T-helper 2 cell treated with Interferon-gamma antibody and Interleukin-4, amounts not matched to agents 100 ng/mL and 5 ng/mL, for 36 hours (primary cell): ENCODE results near the gene TNRC6C. TPM values are rescaled to one million over a fixed set of nuclear protein-coding genes. Genes with fewer than 3 reads are reported as not detected.
"Not testable (repeated sequence)": the region's sequence is repeated elsewhere in the genome, so short reads cannot be mapped to it uniquely, and the experiment has no call there.

Source experiments
- intact Hi-C: fragments of 100-400 bp; cut with micrococcal nuclease; formaldehyde crosslinking; loops from one replicate; pipeline ENCODE4 v1.15.1; 2023
- total RNA-seq: library from RNA; stranded (reverse); gene quantifications from 2 replicates; pipeline ENCODE4 v1.2.3, GENCODE V29; 2022

The TNRC6C gene
- total RNA-seq, 1 donor from 2014 or later, result 38.8 TPM

- intact Hi-C loops, result no loop called here
These were observed 152.0 kb downstream of the TNRC6C start for GRCh38 chr17:78110363-78111015.

DNA sequence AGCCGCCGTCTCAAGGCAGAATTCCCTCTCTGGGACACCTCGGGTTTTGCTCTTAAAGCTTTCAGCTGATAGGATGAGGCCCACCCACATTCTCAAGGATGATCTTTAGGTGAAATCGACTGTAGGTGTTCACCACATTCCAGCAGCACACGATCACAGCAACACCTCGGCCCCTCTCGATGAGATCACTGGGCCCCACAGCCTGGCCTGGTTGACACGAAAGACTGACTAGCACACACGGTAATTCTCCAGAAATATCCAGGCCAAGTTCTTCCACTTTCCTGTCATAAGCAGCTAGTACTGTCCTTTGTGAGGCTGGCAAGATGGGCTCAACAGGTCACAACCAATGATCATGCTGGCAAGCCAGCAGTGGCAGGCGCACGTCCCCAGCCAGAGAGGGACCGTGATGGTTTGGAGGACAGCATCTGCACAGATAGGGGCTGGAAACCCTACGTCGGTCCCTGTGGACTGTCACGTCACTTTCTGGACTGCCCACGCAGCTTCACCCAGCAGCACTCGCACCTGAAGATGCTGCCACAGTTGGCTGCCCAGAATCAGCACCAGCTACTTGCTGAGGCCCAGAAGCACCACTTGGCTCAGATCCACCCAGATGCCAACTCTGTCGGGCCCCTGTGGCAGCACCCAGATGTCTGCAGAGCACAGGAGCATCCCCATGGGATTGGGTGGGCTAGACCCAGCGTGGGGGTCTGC lies 152.7 kb downstream of the TNRC6C start:
- intact Hi-C loops, result no loop called here

DNA sequence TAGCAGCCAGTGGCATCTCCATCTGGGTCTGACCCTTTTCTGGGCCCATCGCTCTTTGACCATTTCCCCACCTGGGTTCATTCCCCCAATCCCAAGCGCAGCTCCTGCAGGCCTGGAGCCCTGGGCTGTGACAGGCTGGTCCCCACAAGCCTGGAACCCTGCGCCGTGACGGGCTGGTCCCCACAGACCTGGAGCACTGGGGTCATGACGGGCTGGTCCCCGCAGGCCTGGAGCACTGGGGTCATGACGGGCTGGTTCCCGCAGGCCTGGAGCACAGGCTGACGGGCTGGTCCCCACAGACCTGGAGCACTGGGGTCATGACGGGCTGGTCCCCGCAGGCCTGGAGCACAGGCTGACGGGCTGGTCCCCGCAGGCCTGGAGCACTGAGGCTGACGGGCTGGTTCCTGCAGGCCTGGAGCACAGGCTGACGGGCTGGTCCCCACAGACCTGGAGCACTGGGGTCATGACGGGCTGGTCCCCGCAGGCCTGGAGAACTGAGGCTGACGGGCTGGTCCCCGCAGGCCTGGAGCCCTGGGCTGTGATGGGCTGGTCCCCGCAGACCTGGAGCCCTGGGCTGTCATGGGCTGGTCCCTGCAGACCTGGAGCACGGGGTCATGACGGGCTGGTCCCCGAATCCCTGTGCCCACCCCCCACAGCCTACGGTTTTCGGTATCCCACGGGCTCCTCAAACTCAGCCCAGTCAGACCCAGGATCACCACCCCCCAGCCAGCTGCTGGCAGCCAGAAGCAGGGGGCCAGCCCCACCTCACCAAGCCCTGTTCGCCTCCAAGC lies 153.4 kb downstream of the TNRC6C start:
- intact Hi-C loops, result loop anchor here (1.0 kb wide), 2 partner anchors 22 to 64 kb away; no protein-coding TSS in a partner anchor

- intact Hi-C loops, result loop anchor here (1.0 kb wide), 2 partner anchors 22 to 64 kb away; no protein-coding TSS in a partner anchor
These were observed 154.3 kb downstream of the TNRC6C start for GRCh38 chr17:78112518-78113471.

- intact Hi-C loops, result no loop called here
These were observed 155.6 kb downstream of the TNRC6C start for GRCh38 chr17:78113804-78114785.

- intact Hi-C loops, result no loop called here
These were observed 156.6 kb downstream of the TNRC6C start for GRCh38 chr17:78114831-78115723.

DNA sequence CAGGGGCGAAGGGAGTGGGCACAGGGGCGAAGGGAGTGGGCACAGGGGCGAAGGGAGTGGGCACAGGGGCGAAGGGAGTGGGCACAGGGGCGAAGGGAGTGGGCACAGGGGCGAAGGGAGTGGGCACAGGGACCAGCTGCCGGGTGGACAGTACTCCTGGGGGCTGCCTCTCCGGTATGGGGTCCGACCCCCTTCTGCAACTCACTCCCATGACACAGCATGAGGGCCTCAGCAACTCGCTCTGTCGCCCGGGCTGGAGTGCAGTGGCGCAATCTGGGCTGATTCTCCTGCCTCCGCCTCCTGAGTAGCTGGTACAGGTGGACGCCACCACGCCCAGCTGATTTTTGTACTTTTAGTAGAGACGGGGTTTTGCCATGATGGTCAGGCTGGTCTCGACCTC lies 157.3 kb downstream of the TNRC6C start:
- intact Hi-C loops, result not testable (repeated sequence)

DNA sequence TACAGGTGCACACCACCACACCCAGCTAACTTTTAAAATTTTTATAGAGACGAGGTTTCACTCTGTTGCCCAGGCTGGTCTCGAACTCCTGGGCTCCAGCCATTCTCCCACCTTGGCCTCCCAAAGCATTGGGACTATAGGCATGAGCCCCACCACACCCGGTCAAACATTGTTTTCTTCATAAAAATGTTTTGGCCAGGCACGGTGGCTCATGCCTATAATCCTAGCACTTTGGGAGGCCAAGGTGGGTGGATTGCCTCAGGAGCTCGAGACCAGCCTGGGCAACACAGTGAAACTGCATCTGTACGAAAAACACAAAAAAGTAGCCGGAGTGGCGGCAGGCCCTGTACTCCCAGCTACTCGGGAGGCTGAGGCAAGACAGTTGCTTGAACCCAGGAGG lies 157.9 kb downstream of the TNRC6C start:
- intact Hi-C loops, result no loop called here

DNA sequence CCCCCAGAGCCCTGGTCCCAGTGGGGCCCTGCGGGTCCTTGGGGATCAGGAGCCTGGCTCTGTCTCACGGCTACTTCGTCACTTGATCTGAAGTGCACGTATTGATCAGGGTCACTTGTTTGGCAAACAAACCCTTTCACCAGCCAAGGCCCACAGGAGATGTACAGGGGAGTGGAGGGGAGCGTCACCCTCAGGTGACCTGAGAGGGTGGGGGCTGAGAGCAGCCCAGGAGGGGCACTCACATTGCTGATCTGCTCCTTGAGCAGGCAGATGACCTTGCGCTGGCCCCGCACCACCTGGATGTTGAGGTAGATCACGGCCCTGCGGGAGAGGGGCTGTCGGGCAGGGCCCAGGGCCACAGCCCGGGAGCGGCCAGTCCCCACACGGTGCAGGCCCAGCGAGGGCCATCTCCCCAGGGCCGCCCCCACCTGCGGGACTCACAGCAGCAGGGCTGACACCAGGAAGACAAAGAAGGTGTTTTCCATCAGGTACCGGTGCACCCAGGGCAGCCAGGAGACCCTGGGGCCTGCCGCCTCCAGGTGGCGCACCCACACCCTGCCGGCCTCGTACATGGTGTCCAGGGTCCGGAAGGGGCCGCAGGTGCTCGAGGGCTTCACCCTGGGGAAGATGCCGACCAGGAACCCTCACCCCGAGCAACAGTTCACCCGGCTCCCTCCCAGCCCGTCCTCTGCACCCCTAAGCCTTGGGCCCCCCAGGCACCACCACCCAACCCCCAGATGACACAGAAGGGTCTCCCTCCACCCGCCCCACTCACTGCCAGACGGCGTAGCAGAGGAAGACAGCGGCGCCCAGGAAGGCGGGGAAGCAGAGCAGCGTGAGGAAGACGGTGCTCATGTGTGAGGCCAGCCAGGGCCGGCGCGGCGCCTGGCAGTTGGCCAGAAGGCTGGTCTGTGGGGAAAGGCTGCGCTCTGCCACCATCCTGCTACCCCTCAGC lies 158.8 kb downstream of the TNRC6C start:
- intact Hi-C loops, result no loop called here

DNA sequence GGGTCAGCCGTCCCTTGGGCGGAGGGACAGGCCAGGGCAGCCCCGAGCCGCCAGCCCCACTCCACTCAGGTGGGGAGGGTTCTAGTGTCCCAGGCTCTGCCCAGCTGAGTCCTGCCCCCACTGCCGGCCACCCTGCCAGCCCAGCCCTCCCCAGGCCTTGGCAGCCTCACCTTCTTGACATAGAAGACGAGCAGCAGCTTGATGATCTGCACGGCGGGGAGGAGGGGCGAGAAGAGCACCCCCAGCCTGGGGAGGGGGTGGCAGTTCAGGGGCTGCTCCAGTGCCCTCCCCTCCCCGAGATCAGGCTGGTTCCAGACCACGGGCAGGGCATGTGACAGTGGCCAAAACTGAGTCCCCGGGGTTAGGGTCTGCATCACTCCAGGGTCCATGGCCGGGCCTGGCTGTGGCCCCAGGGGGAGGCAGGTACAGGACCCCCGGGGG lies 160.3 kb downstream of the TNRC6C start:
- intact Hi-C loops, result no loop called here

- intact Hi-C loops, result loop anchor here (2.0 kb wide), 1 partner anchor 14 kb away; no protein-coding TSS in a partner anchor
These were observed 162.0 kb downstream of the TNRC6C start for GRCh38 chr17:78120537-78120936.

DNA sequence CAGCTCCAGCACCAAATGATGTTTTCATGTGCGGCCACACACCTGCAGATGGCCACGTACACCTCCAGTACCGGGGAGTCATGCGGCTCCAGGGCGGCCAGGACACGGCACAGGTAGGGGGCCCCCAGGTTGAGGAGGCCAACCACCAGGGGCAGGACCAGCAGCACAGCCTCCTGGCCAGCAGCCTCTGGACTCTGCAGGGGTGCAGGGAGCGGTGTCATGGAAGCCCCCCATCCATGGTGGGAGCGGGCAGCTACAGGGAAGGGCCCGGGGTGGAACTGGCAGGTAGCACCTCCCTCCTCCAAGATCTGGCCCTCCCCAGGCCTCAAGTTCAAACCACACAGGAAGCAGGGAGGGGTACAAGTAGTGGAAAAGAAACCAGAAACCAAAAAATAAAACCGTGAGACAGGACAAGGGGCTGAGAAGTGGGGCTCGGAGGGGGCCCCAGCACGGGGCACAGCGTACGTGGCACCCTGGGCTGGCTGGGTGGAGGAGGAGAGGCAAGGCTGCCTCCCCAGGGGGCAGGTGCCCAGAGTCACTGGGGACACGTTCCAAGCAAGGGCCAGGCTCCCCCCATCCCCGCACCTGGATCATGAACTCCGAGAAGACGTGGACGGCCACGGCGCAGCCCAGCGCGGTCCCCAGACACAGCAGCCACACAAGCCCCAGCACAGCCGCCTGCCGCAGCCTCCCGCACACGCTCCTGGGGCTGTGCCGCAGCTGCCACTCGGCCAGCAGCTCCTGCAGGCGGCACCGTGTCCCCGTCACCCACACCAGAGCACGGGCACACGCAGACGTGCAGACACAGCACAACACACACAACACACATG lies 162.7 kb downstream of the TNRC6C start:
- intact Hi-C loops, result loop anchor here (1.0 to 2.0 kb wide), 2 partner anchors 9 to 14 kb away; partner anchors contain the start of gene TMC8

- intact Hi-C loops, result loop anchor here (1.0 to 2.0 kb wide), 2 partner anchors 8 to 13 kb away; partner anchors contain the start of gene TMC8
These were observed 163.3 kb downstream of the TNRC6C start for GRCh38 chr17:78121801-78122215.

GRCh38 chr17:78122216-78122930 lies 163.9 kb downstream of the TNRC6C start:
- intact Hi-C loops, result no loop called here

- intact Hi-C loops, result no loop called here
These were observed 164.4 kb downstream of the TNRC6C start for GRCh38 chr17:78122931-78123249.
